ENCODE measurements around the gene S100A13.
"Not testable (repeated sequence)": the region's sequence is repeated elsewhere in the genome, so short reads cannot be mapped to it uniquely, and the experiment has no call there.

S100A13 gene

GRCh38 chr1:153626904-153627714 is at the start of gene S100A13:
Gene S100A13, minus strand, starts transcription at chr1:153627505. Its CDS starts 1,033 bp downstream, at chr1:153626472.
- no peak for DNase-seq (ENCODE audit: low read depth)

GRCh38 chr1:153673511-153673910 is 46.2 kb upstream of the S100A13 start:
- no peak for DNase-seq (ENCODE audit: low read depth)

GRCh38 chr1:153671628-153672353 is 44.5 kb upstream of the S100A13 start:
- not testable (repeated sequence) for DNase-seq (ENCODE audit: low read depth)

- DNase-seq (ENCODE audit: low read depth), result peak; percentile 96
These were observed 43.7 kb upstream of the S100A13 start, which contains the start of gene ILF2 for GRCh38 chr1:153670859-153671627. Gene ILF2, minus strand, starts transcription at chr1:153670993. Its CDS starts 71 bp downstream, at chr1:153670922.

- no peak for DNase-seq (ENCODE audit: low read depth)
These were observed 43.1 kb upstream of the S100A13 start for GRCh38 chr1:153670257-153670858.

- DNase-seq (ENCODE audit: low read depth), result no peak
These were observed 42.3 kb upstream of the S100A13 start for GRCh38 chr1:153669606-153670005.

GRCh38 chr1:153668672-153669071 is 41.4 kb upstream of the S100A13 start:
- DNase-seq (ENCODE audit: low read depth), result not testable (repeated sequence)

- DNase-seq (ENCODE audit: low read depth), result no peak
These were observed 40.1 kb upstream of the S100A13 start for GRCh38 chr1:153667439-153667838.

- no peak for DNase-seq (ENCODE audit: low read depth)
These were observed 35.9 kb upstream of the S100A13 start for GRCh38 chr1:153663211-153663610.

- no peak for DNase-seq (ENCODE audit: low read depth)
These were observed 35.0 kb upstream of the S100A13 start for GRCh38 chr1:153662269-153662668.

GRCh38 chr1:153661111-153661708 is 33.9 kb upstream of the S100A13 start:
- no peak for DNase-seq (ENCODE audit: low read depth)

GRCh38 chr1:153659656-153660055 is 32.4 kb upstream of the S100A13 start:
- DNase-seq (ENCODE audit: low read depth), result no peak

GRCh38 chr1:153659175-153659534 is 31.9 kb upstream of the S100A13 start:
- DNase-seq (ENCODE audit: low read depth), result no peak

GRCh38 chr1:153658400-153659174 is 31.3 kb upstream of the S100A13 start, which contains the start of gene SNAPIN:
Gene SNAPIN, plus strand, starts transcription at chr1:153658703. Its CDS starts 41 bp downstream, at chr1:153658744.
- peak; percentile 85 for DNase-seq (ENCODE audit: low read depth)

- DNase-seq (ENCODE audit: low read depth), result no peak
These were observed 28.0 kb upstream of the S100A13 start for GRCh38 chr1:153655333-153655732.

- no peak for DNase-seq (ENCODE audit: low read depth)
These were observed 25.6 kb upstream of the S100A13 start for GRCh38 chr1:153652805-153653500.

- DNase-seq (ENCODE audit: low read depth), result no peak
These were observed 24.5 kb upstream of the S100A13 start for GRCh38 chr1:153651771-153652170.

- no peak for DNase-seq (ENCODE audit: low read depth)
These were observed 22.5 kb upstream of the S100A13 start for GRCh38 chr1:153649863-153650235.

- DNase-seq (ENCODE audit: low read depth), result no peak
These were observed 22.0 kb upstream of the S100A13 start for GRCh38 chr1:153649137-153649862.

All from stimulated activated CD4-positive, alpha-beta T cell treated with anti-CD3 and anti-CD28 coated beads, Interleukin-2, amount 100 ng/mL, for 4 hours (primary cell).